ENCODE data around the gene PRICKLE2. TPM values are rescaled to one million over a fixed set of nuclear protein-coding genes. Genes with fewer than 3 reads are reported as not detected.

The PRICKLE2 gene
- total and polyA plus RNA-seq, 10 of the 15 experiments (the other 5 are each of a cell fraction or from before 2014, with no cell fraction given), result 0.11 to 2.6 (median 0.69) TPM

GRCh38 chr3:64082961-64083541 lies 142.2 kb downstream of the PRICKLE2 start:
- no TSS peak for BruUV-seq (replicated peaks)
- Histone ChIP-seq H3K9me3 (replicated peaks; ENCODE audit: control insufficient read depth, insufficient read depth, low read length) (no peaks in the 10 kb centered on the region), H3K79me2 (ENCODE audit: control insufficient read depth, insufficient read depth, low read length) (no peaks in the 10 kb centered on the region), H4K20me1 (ENCODE audit: control insufficient read depth, insufficient read depth) (no peaks in the 10 kb centered on the region), H3K4me2 (ENCODE audit: control insufficient read depth, insufficient read depth) (no peak overlapping the region), H3K27me3 (replicated peaks in 1 of 2; ENCODE audit: control insufficient read depth in 2 of 2, insufficient read depth in 2 of 2, low read length in 1 of 2) (peaks cover 0 to 2% of the 10 kb centered on the region in 2 experiments; a peak in 1 of 4 replicates), H3K9ac (ENCODE audit: control insufficient read depth, insufficient read depth, low read length) (no peak overlapping the region), H3K4me3 (no peak overlapping the region), H3K36me3 (ENCODE audit: control insufficient read depth in 2 of 2, insufficient read depth in 2 of 2, low read length in 1 of 2) (no peaks in the 10 kb centered on the region), H3K4me1 (ENCODE audit: control insufficient read depth, insufficient read depth, low read length) (no peaks in the 10 kb centered on the region), H3K27ac (ENCODE audit: control insufficient read depth, insufficient read depth) (no peak overlapping the region), H2AFZ (ENCODE audit: control insufficient read depth, low read depth, low read length) (no peak overlapping the region)
- ATAC-seq, result no peak
- RAD21 ChIA-PET (ENCODE audit: unreplicated experiment), result no interaction called here
- WGBS (ENCODE audit: insufficient coverage, insufficient replicate concordance, low lambda C conversion rate, missing lambda C conversion rate), result 41% methylated on average over 7 of the region's 7 CpGs
- POLR2A ChIA-PET, result no interaction called here
- SMC1A ChIA-PET (ENCODE audit: uncharacterized antibody, unreplicated experiment), result interaction anchor here (1.1 kb wide), 1 partner anchor 411 kb away, joined by 3 read pairs; no protein-coding TSS in a partner anchor
- CTCF ChIA-PET, result no interaction called here
- no peak for FAIRE-seq
- TF ChIP-seq TCF7 (IDR thresholded peaks at IDR 0.05; ENCODE audit: borderline replicate concordance), result no peak
- no peak for TF ChIP-seq YBX1 (IDR thresholded peaks at IDR 0.05)
- TF ChIP-seq CBFB (IDR thresholded peaks at IDR 0.05; ENCODE audit: low read depth), result no peak
- no peak for TF ChIP-seq ZSCAN29 (IDR thresholded peaks at IDR 0.05)
- TF ChIP-seq ZBED1 (IDR thresholded peaks at IDR 0.05; ENCODE audit: borderline replicate concordance), result no peak
- intact Hi-C loops (cut with micrococcal nuclease; ENCODE audit: unreplicated experiment), result no loop called here
- no peak for DNase-seq (ENCODE audit: low read depth, low spot score)
- in situ Hi-C loops (cut with MboI), result no loop called here

- no peak overlapping the region for H3K4me3 ChIP-seq
- H3K36me3 ChIP-seq (ENCODE audit: control insufficient read depth in 2 of 2, insufficient read depth in 2 of 2, low read length in 1 of 2), result no peaks in the 10 kb centered on the region
- ChIA-PET POLR2A (no interaction called here), CTCF (no interaction called here), RAD21 (ENCODE audit: unreplicated experiment) (no interaction called here), SMC1A (ENCODE audit: uncharacterized antibody, unreplicated experiment) (interaction anchor here (1.1 kb wide), 1 partner anchor 412 kb away, joined by 3 read pairs; no protein-coding TSS in a partner anchor)
- H3K9ac ChIP-seq (ENCODE audit: control insufficient read depth, insufficient read depth, low read length), result no peak overlapping the region
- 46% methylated on average over 3 of the region's 3 CpGs for WGBS (ENCODE audit: insufficient coverage, insufficient replicate concordance, low lambda C conversion rate, missing lambda C conversion rate)
- no peak for ATAC-seq
- H2AFZ ChIP-seq (ENCODE audit: control insufficient read depth, low read depth, low read length), result no peak overlapping the region
- H3K27ac ChIP-seq (ENCODE audit: control insufficient read depth, insufficient read depth), result no peak overlapping the region
- no TSS peak for BruUV-seq (replicated peaks)
- FAIRE-seq, result no peak
- no peaks in the 10 kb centered on the region for H3K4me1 ChIP-seq (ENCODE audit: control insufficient read depth, insufficient read depth, low read length)
- DNase-seq (ENCODE audit: low read depth, low spot score), result no peak
- in situ Hi-C loops (cut with MboI), result no loop called here
- intact Hi-C loops (cut with micrococcal nuclease; ENCODE audit: unreplicated experiment), result no loop called here
- no peaks in the 10 kb centered on the region for H4K20me1 ChIP-seq (ENCODE audit: control insufficient read depth, insufficient read depth)
- H3K27me3 ChIP-seq (replicated peaks in 1 of 2; ENCODE audit: control insufficient read depth in 2 of 2, insufficient read depth in 2 of 2, low read length in 1 of 2), result peaks cover 0 to 2% of the 10 kb centered on the region in 2 experiments; a peak in 1 of 4 replicates
- no peaks in the 10 kb centered on the region for H3K79me2 ChIP-seq (ENCODE audit: control insufficient read depth, insufficient read depth, low read length)
- no peak overlapping the region for H3K4me2 ChIP-seq (ENCODE audit: control insufficient read depth, insufficient read depth)
- no peaks in the 10 kb centered on the region for H3K9me3 ChIP-seq (replicated peaks; ENCODE audit: control insufficient read depth, insufficient read depth, low read length)
- TF ChIP-seq BHLHE40 (IDR thresholded peaks at IDR 0.05; ENCODE audit: borderline replicate concordance in 1 of 2, low read depth in 2 of 2, low read length in 1 of 2) (no peak), MLLT1 (IDR thresholded peaks at IDR 0.05) (no peak), FOXK2 (IDR thresholded peaks at IDR 0.05) (no peak)
- TF ChIP-seq, protein P1, sequence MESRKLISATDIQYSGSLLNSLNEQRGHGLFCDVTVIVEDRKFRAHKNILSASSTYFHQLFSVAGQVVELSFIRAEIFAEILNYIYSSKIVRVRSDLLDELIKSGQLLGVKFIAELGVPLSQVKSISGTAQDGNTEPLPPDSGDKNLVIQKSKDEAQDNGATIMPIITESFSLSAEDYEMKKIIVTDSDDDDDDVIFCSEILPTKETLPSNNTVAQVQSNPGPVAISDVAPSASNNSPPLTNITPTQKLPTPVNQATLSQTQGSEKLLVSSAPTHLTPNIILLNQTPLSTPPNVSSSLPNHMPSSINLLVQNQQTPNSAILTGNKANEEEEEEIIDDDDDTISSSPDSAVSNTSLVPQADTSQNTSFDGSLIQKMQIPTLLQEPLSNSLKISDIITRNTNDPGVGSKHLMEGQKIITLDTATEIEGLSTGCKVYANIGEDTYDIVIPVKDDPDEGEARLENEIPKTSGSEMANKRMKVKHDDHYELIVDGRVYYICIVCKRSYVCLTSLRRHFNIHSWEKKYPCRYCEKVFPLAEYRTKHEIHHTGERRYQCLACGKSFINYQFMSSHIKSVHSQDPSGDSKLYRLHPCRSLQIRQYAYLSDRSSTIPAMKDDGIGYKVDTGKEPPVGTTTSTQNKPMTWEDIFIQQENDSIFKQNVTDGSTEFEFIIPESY (IDR thresholded peaks at IDR 0.05), result no peak
- TF ChIP-seq, protein P2, sequence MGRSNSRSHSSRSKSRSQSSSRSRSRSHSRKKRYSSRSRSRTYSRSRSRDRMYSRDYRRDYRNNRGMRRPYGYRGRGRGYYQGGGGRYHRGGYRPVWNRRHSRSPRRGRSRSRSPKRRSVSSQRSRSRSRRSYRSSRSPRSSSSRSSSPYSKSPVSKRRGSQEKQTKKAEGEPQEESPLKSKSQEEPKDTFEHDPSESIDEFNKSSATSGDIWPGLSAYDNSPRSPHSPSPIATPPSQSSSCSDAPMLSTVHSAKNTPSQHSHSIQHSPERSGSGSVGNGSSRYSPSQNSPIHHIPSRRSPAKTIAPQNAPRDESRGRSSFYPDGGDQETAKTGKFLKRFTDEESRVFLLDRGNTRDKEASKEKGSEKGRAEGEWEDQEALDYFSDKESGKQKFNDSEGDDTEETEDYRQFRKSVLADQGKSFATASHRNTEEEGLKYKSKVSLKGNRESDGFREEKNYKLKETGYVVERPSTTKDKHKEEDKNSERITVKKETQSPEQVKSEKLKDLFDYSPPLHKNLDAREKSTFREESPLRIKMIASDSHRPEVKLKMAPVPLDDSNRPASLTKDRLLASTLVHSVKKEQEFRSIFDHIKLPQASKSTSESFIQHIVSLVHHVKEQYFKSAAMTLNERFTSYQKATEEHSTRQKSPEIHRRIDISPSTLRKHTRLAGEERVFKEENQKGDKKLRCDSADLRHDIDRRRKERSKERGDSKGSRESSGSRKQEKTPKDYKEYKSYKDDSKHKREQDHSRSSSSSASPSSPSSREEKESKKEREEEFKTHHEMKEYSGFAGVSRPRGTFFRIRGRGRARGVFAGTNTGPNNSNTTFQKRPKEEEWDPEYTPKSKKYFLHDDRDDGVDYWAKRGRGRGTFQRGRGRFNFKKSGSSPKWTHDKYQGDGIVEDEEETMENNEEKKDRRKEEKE (IDR thresholded peaks at IDR 0.05), result no peak
Measured at GRCh38 chr3:64082411-64082810, 142.9 kb downstream of the PRICKLE2 start.

Data from GM12878 (cell line).